ENCODE results near the gene PIEZO2. TPM values are rescaled to one million over a fixed set of nuclear protein-coding genes. Genes with fewer than 3 reads are reported as not detected.
"Not testable (repeated sequence)": the region's sequence is repeated elsewhere in the genome, so short reads cannot be mapped to it uniquely, and the experiment has no call there.

The PIEZO2 gene
- total RNA-seq, 1 experiment from 2014 or later: 0.82 TPM

DNA sequence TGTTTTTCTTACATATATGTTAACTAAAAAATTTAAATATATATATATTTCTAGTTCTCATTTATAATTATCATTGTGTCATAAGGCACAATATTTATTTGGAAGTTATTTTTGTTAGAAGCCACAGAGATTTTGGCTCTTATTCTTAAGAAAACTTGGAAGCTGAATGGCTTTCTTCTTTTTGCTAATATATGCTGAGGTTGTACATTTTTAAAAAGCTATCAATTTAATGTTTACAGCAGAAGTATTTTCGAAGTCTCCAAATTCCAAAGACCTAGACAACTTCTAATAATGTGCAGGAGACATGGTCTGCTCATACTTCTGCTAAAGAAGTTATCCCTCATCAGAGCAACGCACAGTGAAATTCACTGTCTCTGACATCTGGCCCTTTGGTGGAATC lies 3.7 kb upstream of the PIEZO2 start:
- no peak for DNase-seq (ENCODE audit: low read depth)

DNA sequence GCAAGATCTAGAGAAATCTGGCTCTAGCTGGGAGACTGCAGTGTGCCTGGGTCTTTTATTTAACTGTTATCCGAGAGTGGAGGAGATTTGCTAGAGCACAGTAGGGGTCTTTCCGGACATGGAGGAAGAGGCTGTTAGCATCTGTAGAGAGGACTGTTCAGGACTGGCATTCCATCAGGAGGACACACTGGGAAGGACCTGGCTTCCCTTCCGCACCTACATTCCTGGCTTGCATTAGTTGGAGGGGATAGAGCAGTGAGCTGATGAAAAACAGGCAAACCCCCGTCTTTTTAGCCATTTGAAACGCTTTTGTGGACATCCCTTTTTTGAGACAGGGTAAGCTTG lies 874 bp upstream of the PIEZO2 start:
- no peak for DNase-seq (ENCODE audit: low read depth)

DNA sequence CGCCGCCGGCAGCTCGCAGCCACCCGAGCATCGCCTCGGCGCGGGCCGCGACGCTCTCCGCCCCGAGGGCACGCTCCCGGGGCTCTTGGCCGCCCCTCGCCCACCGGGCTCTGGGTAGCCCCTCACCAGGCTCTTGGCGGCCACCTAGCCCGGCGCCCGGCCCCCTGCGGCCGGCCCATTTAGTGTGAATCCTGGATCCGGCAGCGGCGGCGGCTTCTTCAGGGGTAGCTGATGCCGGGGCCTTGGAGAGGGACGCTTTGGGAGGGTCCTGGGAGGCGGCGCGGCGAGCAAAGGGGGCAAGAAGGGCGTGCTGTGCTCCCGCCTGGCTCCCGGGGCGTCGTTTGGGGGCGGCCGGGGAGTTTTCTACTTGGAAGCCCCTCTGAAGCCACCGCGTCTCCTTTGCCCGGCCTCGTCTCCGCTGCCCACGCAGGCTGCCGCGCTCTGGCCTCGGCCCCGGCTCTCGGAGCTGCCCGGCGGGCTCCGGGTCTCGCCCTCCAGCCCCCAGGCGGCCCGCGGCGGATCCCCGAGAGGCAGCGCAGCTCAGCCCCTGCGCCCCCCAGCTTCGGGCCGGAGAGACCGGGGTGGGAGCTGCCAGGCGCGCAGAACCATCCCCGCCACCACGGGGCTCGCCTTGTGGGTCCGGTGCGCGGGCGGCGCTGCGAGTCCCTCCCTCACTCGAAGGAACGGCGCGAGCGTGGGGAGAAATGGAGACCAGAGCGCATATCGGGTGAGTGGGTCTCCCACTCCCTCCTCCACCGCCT lies 509 bp downstream of the PIEZO2 start:
- DNase-seq (ENCODE audit: low read depth): no peak

GRCh38 chr18:11147962-11148679 lies 1.2 kb downstream of the PIEZO2 start:
- DNase-seq (ENCODE audit: low read depth): no peak

DNA sequence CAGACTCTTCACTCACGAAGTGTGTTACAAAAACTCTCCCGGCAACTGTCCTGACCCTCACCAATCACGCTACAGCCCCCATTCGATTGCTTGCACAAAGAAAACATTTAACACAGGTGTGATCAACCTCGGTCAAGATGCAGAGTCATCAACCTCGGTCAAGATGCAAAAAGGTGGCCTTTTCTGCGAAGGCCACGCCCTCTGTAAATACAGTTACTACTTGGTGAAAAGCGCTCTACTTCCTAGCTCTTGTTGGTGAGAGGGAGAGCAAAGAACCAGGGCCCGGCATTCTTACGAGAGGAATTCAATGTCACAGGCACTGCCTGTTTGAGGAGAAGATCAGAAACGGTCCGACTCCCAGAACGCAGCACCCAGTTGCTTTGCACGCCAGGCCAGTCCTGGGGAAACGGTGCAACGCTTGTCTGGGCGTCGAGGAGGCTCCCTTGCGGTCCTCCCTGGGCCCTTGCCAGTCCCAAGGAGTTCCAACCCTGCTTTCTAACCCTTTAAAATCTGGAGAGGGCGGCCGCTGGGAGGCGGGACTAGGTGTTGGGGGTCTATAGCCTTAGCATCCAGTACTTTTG lies 1.9 kb downstream of the PIEZO2 start:
- DNase-seq (ENCODE audit: low read depth): no peak

DNA sequence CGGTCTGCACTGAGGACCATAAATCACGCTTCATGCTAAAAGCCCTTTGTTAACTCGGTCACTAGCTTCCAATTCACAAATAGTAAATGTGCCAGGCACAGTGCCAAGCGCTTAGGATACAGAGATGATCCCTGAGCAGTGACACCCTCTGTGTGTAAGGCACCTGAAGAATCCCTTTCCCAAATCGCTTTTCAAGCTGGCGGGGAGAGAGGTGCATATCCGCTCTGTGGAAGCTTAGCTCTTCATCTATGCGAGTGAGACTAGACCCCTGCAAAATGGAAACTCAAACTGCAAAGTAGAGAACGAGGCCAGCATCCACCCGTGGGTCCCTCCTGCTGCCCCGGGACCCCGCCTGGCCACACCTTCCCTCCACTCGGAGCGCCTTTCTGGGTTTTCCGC lies 2.4 kb downstream of the PIEZO2 start:
- no peak for DNase-seq (ENCODE audit: low read depth)

GRCh38 chr18:11146238-11146946 lies 3.0 kb downstream of the PIEZO2 start:
- no peak for DNase-seq (ENCODE audit: low read depth)

DNA sequence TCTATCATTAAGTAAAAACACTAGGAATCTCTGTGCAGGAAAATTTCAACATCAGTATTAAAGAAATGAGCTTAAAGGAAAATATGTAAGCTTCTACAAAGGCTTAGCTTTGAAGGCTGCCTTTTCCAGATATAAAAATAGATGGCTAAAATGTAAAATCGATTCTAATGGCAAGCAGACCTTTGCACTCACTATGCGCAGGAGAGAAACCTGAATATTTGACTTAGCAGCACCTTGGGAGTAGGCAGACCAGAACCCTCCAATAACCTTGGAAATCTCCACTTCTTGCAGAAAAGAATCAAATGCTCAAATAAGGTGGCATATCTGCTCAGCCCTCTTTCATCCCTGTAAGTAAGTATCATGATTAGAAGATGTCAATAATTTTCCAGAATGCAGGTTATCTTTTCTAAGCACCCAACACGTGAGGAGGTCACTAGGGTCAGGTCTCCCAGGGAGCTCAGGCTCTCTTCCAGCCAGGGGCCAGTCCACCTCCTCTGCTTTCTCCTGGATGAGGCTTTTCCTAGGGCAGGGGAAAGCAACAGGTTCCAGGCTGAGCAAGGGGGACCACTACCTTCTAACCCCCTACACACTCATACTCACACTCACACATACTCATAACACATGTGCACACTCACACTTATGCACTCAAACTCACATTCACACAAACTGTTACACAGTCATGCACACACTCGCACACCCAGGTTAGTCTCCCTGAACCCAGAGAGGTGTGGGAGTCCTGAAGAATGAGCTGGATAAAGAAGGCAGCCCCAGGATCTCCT lies 3.8 kb downstream of the PIEZO2 start:
- DNase-seq (ENCODE audit: low read depth): no peak

DNA sequence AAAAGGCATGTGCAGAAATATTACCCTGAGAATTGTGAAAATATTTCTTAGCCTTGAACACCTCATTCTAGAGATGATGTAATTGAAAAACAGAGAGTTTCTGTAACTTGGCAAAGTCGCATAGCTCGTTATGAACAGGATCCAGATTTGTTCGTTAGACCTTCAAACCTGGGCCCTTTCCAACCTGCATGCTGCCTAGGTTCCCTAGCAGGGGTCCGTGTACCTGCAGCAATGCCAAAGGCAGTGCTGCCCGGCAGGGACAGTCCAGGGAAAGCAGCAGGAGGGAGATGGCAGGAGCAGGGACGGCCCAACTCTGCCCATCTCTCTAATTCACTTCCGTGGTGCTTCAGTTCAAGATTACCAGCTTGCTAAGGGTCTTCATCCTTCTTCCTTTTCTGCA lies 12.0 kb downstream of the PIEZO2 start:
- no peak for DNase-seq (ENCODE audit: low read depth)

DNA sequence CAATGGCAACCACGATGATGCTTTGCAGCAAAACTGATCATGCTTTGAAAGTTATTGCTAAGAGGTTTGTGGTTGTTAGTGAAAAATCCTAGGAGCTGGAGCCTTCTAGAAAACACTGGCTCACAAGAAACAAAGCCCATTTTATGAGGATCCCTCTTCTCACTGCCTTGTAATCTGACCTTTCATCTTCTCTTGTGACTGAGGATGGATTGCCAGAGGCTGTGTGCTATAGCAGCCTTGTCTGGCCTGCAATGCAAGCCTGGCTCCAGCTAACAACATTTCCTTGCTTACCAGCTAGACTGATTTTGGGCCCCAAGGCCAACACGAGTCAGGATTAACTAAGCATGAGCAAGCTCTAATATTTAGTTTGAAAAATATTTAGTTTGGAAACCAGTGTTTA lies 13.1 kb downstream of the PIEZO2 start:
- DNase-seq (ENCODE audit: low read depth): no peak

- no peak for DNase-seq (ENCODE audit: low read depth)
These were observed 14.4 kb downstream of the PIEZO2 start for GRCh38 chr18:11134940-11135339.

GRCh38 chr18:11129059-11129458 lies 20.3 kb downstream of the PIEZO2 start:
- DNase-seq (ENCODE audit: low read depth): not testable (repeated sequence)

DNA sequence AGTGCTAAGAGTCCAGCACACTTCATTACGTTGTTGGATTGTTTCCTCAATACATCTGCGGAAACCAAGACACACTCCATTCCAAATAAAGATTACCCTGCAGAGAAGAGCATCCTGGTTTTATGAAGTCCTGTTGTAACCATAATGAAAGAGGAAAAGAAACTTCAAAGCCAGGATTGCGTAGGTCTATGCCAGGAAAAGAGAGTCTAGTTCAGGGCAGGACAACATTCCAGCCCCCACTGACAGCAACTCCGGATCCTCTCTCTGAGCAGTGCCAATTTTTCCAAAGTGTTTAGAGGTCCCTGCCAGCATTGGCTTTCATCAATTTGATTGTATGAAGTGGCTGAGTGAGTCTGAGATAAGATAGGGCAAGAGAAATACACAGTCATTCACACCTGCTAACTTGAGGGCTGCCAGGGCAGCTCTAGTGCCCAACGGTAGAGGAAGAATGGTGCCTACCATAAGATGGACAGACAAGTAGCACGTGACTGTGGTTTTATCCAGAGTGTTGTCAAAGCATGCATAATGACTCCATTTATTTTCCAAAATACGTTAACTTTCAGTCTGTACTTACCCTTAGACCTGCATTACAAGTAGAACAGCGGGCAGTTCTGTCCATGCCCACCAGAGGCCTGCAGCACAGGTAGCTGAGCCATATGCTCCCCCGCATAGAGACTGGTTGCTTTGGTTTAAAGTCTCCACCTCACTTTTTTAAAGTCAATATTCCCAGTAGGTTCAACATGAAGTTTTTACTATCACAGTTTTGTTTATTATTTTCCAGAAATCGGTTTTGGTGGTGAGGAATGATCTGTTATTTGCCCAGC lies 23.7 kb downstream of the PIEZO2 start:
- DNase-seq (ENCODE audit: low read depth): no peak

GRCh38 chr18:11124054-11124453 lies 25.3 kb downstream of the PIEZO2 start:
- DNase-seq (ENCODE audit: low read depth): no peak

DNA sequence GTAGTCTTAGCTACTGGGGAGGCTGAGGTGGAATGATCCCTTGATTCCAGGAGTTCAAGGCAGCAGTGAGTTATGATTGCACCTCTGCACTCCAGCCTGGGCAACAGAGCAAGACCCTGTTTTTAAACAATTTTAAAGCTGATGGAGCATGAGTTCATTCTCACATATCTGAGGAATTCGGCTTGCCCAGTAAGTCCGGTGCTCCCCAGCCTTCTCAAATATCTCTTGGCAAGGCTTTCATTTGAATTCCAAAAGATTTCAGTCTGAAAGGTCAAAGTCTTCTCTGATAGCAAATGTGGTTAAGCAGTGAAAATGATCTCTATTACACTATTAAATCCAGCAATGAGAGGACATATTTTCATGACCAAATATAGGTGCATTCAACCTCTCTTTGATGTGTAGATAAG lies 27.9 kb downstream of the PIEZO2 start:
- DNase-seq (ENCODE audit: low read depth): no peak

DNA sequence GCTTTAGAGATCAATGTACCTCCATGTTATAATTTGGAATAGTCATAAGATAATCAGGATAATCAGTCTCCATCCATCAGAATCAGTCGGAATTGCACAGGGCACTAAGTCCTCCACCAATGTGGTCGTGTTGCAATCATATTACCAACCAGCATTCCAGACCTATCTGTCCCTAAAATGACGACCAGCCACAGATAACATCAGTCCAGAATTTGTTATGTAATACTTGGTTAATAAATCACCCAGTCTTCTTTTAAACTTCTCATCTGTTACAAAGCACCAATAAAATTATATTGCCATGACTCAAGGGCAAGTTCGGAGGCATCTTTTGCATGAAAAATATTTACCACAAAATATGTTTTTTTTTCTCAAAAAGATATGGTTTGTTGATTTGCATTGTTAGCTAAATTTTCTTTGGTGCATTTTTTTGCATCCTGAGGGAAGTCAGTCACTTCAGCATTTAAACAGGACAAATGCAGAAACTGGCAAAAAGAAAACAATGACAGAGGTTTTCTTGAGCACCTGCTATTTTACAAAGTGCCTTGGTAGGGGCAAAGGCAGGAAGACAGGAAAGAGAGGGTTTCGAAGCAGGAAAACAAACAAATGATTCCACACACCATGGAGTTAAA lies 29.3 kb downstream of the PIEZO2 start:
- no peak for DNase-seq (ENCODE audit: low read depth)

- DNase-seq (ENCODE audit: low read depth): no peak
These were observed 29.8 kb downstream of the PIEZO2 start for GRCh38 chr18:11119550-11119949.

- DNase-seq (ENCODE audit: low read depth): no peak
These were observed 31.2 kb downstream of the PIEZO2 start for GRCh38 chr18:11118051-11118766.

DNA sequence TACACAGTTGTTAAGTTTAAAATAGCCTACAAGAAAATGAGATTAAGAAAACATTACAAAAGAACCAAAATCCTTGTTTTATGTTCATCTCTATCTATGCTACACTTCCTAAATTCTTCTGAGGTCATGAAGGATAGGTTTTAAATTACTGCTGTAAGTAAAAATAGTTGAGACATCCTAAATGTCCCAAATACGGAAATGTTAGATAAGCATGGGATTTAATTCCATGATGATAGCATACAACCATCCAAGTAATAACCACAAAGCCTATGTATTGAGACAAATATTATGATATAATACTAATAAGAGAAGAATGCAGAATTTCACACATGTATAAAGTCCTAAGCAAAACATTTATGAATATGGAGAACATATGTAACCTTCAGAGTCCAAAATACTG lies 34.1 kb downstream of the PIEZO2 start:
- DNase-seq (ENCODE audit: low read depth): no peak

All from HT1080 (cell line).